ENCODE data around the gene FAM167B. TPM values are rescaled to one million over a fixed set of nuclear protein-coding genes. Genes with fewer than 3 reads are reported as not detected.

Gene FAM167B
- total RNA-seq, 1 experiment from 2014 or later, result 1.5 TPM

- Mint-ChIP-seq H3K27ac (peak overlapping the region; percentile 22 to 95 (median 92); a peak in 4 of 7 replicates), H3K9me3 (no peaks in the 10 kb centered on the region), H3K4me1 (peaks cover 31 to 42% of the 10 kb centered on the region in 2 experiments), H3K36me3 (ENCODE audit: insufficient read depth in 1 of 3, low read depth in 3 of 3) (peaks cover 4 to 7% (median 5%) of the 10 kb centered on the region in 3 experiments; a peak in 5 of 7 replicates), H3K27me3 (ENCODE audit: low read depth) (no peaks in the 10 kb centered on the region; the same call in 1 of the 2 replicates), H3K4me3 (peak overlapping the region; percentile 2 to 81; a peak in 4 of 5 replicates)
- Histone ChIP-seq H3K9ac (ENCODE audit: extremely low read depth, insufficient read length, low read length) (no peak overlapping the region), H3K4me1 (ENCODE audit: insufficient read depth, low read length) (peaks cover 6% of the 10 kb centered on the region; the same call in 1 of the 2 replicates), H3K18ac (ENCODE audit: insufficient read length, low read depth, low read length) (no peak overlapping the region), H2BK20ac (ENCODE audit: low read depth, low read length, poor library complexity, severe bottlenecking) (no peak overlapping the region), H4K8ac (replicated peaks; ENCODE audit: insufficient read length, low read depth, low read length) (no peak overlapping the region), H2BK120ac (ENCODE audit: low read depth, low read length, poor library complexity, severe bottlenecking) (no peak overlapping the region), H3K79me2 (ENCODE audit: insufficient read depth, low read length) (no peaks in the 10 kb centered on the region), H4K20me1 (ENCODE audit: control insufficient read depth, insufficient read depth, insufficient read length) (no peaks in the 10 kb centered on the region), H3K14ac (ENCODE audit: insufficient read depth, low read length) (no peak overlapping the region), H3K4ac (ENCODE audit: low read depth, low read length) (no peak overlapping the region), H3K79me1 (ENCODE audit: insufficient read depth, low read depth, low read length, poor library complexity, severe bottlenecking) (no peaks in the 10 kb centered on the region), H2BK5ac (ENCODE audit: insufficient read length, low read length) (no peak overlapping the region), H3T11ph (ENCODE audit: low read length) (no peak overlapping the region), H3K23ac (ENCODE audit: insufficient read length, low read depth, low read length) (no peak overlapping the region), H3K23me2 (ENCODE audit: insufficient read length, low read depth, low read length, poor library complexity, severe bottlenecking) (peaks cover 12% of the 10 kb centered on the region), H3K9me3 (ENCODE audit: control insufficient read depth, low read depth, low read length) (no peaks in the 10 kb centered on the region), H2AFZ (ENCODE audit: low read length) (no peak overlapping the region), H3K4me2 (ENCODE audit: insufficient read depth, insufficient read length, low read length) (no peak overlapping the region), H4K91ac (ENCODE audit: insufficient read length, low read depth, low read length) (no peak overlapping the region), H3K27me3 (ENCODE audit: insufficient read depth, low read length) (no peaks in the 10 kb centered on the region), H3K56ac (ENCODE audit: insufficient read length, low read depth, low read length) (no peak overlapping the region), H3K27ac (ENCODE audit: insufficient read length, low read depth, low read length) (no peak overlapping the region), H4K5ac (ENCODE audit: insufficient read length, low read depth, low read length) (no peak overlapping the region), H2AK5ac (ENCODE audit: insufficient read length, low read length) (no peak overlapping the region), H2BK15ac (ENCODE audit: low read depth, low read length) (no peak overlapping the region), H2BK12ac (ENCODE audit: insufficient read length, low read depth, low read length) (no peak overlapping the region)
- no peak for TF ChIP-seq CTCF (conservative IDR thresholded peaks at IDR 0.05)
- 100% methylated on average over 2 of the region's 7 CpGs for WGBS (ENCODE audit: extremely low coverage, insufficient read length, low lambda C conversion rate)
- no peak for DNase-seq
Measured at GRCh38 chr1:32272557-32273390, 25.8 kb downstream of the FAM167B start.

All from H9 (cell line).